PFSK-1 (cell line): ENCODE measurements around the gene RITA1.

Source experiments
- FOXP2 ChIP-seq: optimal IDR thresholded peaks from 2 replicates; pipeline ENCODE3; 2011; ENCODE audit warnings: borderline replicate concordance, control low read depth, inconsistent platforms; ENCODE audit not compliant: insufficient read depth; ENCODE audit errors: extremely low read length, extremely low read depth
- POLR2AphosphoS5 ChIP-seq: IDR thresholded peaks from 2 replicates; pipeline ENCODE4 v1.6.1; 2012; ENCODE audit warnings: low read depth, mild to moderate bottlenecking, control low read depth, low read length, moderate library complexity
- REST ChIP-seq, 2 experiments: IDR thresholded peaks; 2 replicates each; pipeline versions ENCODE4 v1.6.1 to v1.8.0; 2011 to 2012; ENCODE audit warnings: low read depth in 2 of 2, low read length in 2 of 2, control low read depth in 1 of 2, inconsistent platforms in 1 of 2, mild to moderate bottlenecking in 1 of 2, moderate library complexity in 1 of 2; ENCODE audit not compliant: insufficient read depth in 1 of 2
- SIN3A ChIP-seq: IDR thresholded peaks from 2 replicates; pipeline ENCODE4 v1.6.1; 2012; ENCODE audit warnings: mild to moderate bottlenecking, low read length, moderate library complexity, borderline replicate concordance; ENCODE audit not compliant: insufficient read depth
- TAF1 ChIP-seq: IDR thresholded peaks from 2 replicates; pipeline ENCODE4 v1.6.1; 2012; ENCODE audit warnings: low read length, control low read depth, borderline replicate concordance; ENCODE audit not compliant: insufficient read depth

GRCh38 chr12:113171543-113171942 is 14.0 kb upstream of the RITA1 start:
- no peak for TF ChIP-seq REST (IDR thresholded peaks at IDR 0.05; ENCODE audit: insufficient read depth in 1 of 2, low read depth in 2 of 2, low read length in 2 of 2)
- no peak for TF ChIP-seq POLR2AphosphoS5
- TF ChIP-seq TAF1, result no peak
- no peak for TF ChIP-seq SIN3A
- no peak for TF ChIP-seq FOXP2
